Keratinocyte (primary cell): Measurements from ENCODE around the gene GRIK4. TPM values are rescaled to one million over a fixed set of nuclear protein-coding genes. Genes with fewer than 3 reads are reported as not detected.

ENCODE experiments used
- DNase-seq: peaks from one replicate; pipeline ENCODE4 v3.0.0-alpha.2; 2011; ENCODE audit warnings: low read depth, missing footprints, low spot score
- FAIRE-seq: peaks from 2 replicates; lab custom pipeline; 2011; peaks lifted over from hg19 to GRCh38; lab: Jason Lieb, UNC
- H2AFZ ChIP-seq: 2 replicates; pipeline ENCODE4 v1.6.0; 2012; ENCODE audit warnings: low read length, control low read depth, inconsistent platforms; ENCODE audit not compliant: control insufficient read depth
- H3K27ac ChIP-seq: 2 replicates; pipeline ENCODE4 v1.5.1; 2011; ENCODE audit warnings: low read length; ENCODE audit not compliant: control insufficient read depth, insufficient read depth
- H3K27me3 ChIP-seq: 3 replicates; pipeline ENCODE4 v1.6.0; 2011; ENCODE audit warnings: low read length; ENCODE audit not compliant: control insufficient read depth, insufficient read depth; ENCODE audit errors: extremely low read depth
- H3K36me3 ChIP-seq, 2 experiments: 2 replicates in 1 of 2; 3 replicates in 1 of 2; pipeline ENCODE4 v1.5.1; 2011; ENCODE audit warnings: low read length in 2 of 2, mild to moderate bottlenecking in 1 of 2; ENCODE audit not compliant: control insufficient read depth in 2 of 2, insufficient read depth in 2 of 2; ENCODE audit errors: extremely low read depth in 1 of 2
- H3K4me1 ChIP-seq: 3 replicates; pipeline ENCODE4 v1.5.1; 2011; ENCODE audit warnings: low read length; ENCODE audit not compliant: control insufficient read depth, insufficient read depth; ENCODE audit errors: extremely low read depth
- H3K4me2 ChIP-seq: 3 replicates; pipeline ENCODE4 v1.6.0; 2011; ENCODE audit warnings: low read depth, low read length; ENCODE audit not compliant: control insufficient read depth, insufficient read depth; ENCODE audit errors: extremely low read depth
- H3K4me3 ChIP-seq, 3 experiments: fragments of 200-600 bp in 1 of 3; sonication (generic) in 1 of 3; 2 replicates in 2 of 3; 3 replicates in 1 of 3; pipeline ENCODE4 v1.5.1; 2011 to 2016; ENCODE audit warnings: low read length in 3 of 3, mild to moderate bottlenecking in 3 of 3, control low read depth in 2 of 3, inconsistent platforms in 1 of 3, low read depth in 1 of 3, mixed read lengths in 1 of 3, mixed run types in 1 of 3, moderate library complexity in 1 of 3; ENCODE audit not compliant: control insufficient read depth in 2 of 3, insufficient read depth in 2 of 3; ENCODE audit errors: extremely low read depth in 1 of 3
- H3K79me2 ChIP-seq: 2 replicates; pipeline ENCODE4 v1.6.0; 2012; ENCODE audit warnings: low read length; ENCODE audit not compliant: control insufficient read depth, insufficient read depth
- H3K9ac ChIP-seq: 3 replicates; pipeline ENCODE4 v1.6.0; 2011; ENCODE audit warnings: low read length; ENCODE audit not compliant: control insufficient read depth, insufficient read depth; ENCODE audit errors: extremely low read depth
- H3K9me1 ChIP-seq: 3 replicates; pipeline ENCODE4 v1.6.0; 2011; ENCODE audit warnings: low read length; ENCODE audit not compliant: control insufficient read depth, insufficient read depth; ENCODE audit errors: extremely low read depth
- H3K9me3 ChIP-seq: 2 replicates; pipeline ENCODE4 v1.5.1; 2012; ENCODE audit warnings: low read depth, low read length; ENCODE audit not compliant: control insufficient read depth
- H4K20me1 ChIP-seq: 3 replicates; pipeline ENCODE4 v1.6.0; 2011; ENCODE audit warnings: low read length; ENCODE audit not compliant: control insufficient read depth, insufficient read depth; ENCODE audit errors: extremely low read depth
- CTCF ChIP-seq, 3 experiments: IDR thresholded peaks in 1 of 3; conservative IDR thresholded peaks in 1 of 3; optimal IDR thresholded peaks in 1 of 3; 2 replicates in 2 of 3; 3 replicates in 1 of 3; pipeline versions ENCODE3 to v1.5.1; 2011; ENCODE audit warnings: low read length in 3 of 3, mild to moderate bottlenecking in 3 of 3, moderate library complexity in 2 of 3, control low read depth in 1 of 3, inconsistent platforms in 1 of 3; ENCODE audit not compliant: insufficient read depth in 2 of 3; ENCODE audit errors: extremely low read depth in 1 of 3
- EZH2 ChIP-seq: IDR thresholded peaks from one replicate; pipeline ENCODE4 v1.6.1; 2012; ENCODE audit warnings: inconsistent platforms, mild to moderate bottlenecking, low read length, moderate library complexity
- dilution Hi-C: fragments of 300-500 bp; cut with MboI; formaldehyde crosslinking; loops from one replicate; pipeline ENCODE4 v1.7.0; 2020; ENCODE audit warnings: low sequenced_read_pairs; ENCODE audit not compliant: extremely low pct_ligation_motif_present
- polyA plus RNA-seq, 5 experiments: library from polyadenylated mRNA; depleted of rRNA in 3 of 5; stranded (reverse) in 3 of 5; stranded (forward) in 1 of 5; unstranded in 1 of 5; fragments of >200 nt; gene quantifications; 1 replicate in 1 of 5; 2 replicates in 3 of 5; 3 replicates in 1 of 5; pipeline versions ENCODE4 v1.2.1 to v1.2.3, GENCODE V29; 2011 to 2012; ENCODE audit warnings: missing spikeins in 2 of 5, low read depth in 1 of 5, low replicate concordance in 1 of 5

GRIK4 gene
- polyA plus RNA-seq, 1 donor (not counting 4 experiments of a cell fraction or from before 2014, with no cell fraction given) = not detected

GRCh38 chr11:120896687-120897086 lies 385.1 kb downstream of the GRIK4 start:
- Histone ChIP-seq H3K4me2 (no peak overlapping the region), H2AFZ (no peak overlapping the region), H3K4me3 (no peak overlapping the region), H3K9me1 (no peaks in the 10 kb centered on the region), H3K9ac (no peak overlapping the region), H3K79me2 (no peaks in the 10 kb centered on the region), H3K36me3 (no peaks in the 10 kb centered on the region), H3K27ac (no peak overlapping the region), H3K27me3 (peaks cover 17% of the 10 kb centered on the region), H3K4me1 (no peaks in the 10 kb centered on the region), H4K20me1 (no peaks in the 10 kb centered on the region), H3K9me3 (no peaks in the 10 kb centered on the region)
- dilution Hi-C loops = no loop called here
- no peak for FAIRE-seq
- DNase-seq = no peak
- TF ChIP-seq EZH2 = no peak
- TF ChIP-seq CTCF (optimal IDR thresholded peaks at IDR 0.05 in 1 of 3, IDR thresholded peaks at IDR 0.05 in 1 of 3, conservative IDR thresholded peaks at IDR 0.05 in 1 of 3; ENCODE audit: extremely low read depth in 1 of 3, insufficient read depth in 2 of 3, low read length in 3 of 3) = no peak

DNA sequence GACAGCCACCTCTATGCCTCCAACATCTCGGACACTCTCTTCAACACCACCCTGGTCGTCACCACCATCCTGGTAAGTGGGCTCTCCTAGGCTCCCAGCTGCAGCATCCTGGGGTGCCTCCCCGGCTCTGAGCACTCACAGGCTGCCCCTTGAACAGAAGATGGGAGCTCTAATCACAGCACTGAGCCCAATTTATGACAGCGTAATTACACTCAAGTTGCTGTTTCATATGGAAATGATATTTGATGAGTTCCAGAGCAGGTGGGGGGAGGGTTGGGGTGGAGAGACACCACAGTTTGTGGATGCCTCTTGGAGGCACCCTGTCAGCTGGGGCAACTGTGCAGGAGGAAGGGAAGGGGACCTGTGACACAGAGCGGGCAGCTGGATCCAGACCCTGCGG lies 387.0 kb downstream of the GRIK4 start:
- H3K4me3 ChIP-seq = no peak overlapping the region
- dilution Hi-C loops = no loop called here
- no peak overlapping the region for H3K27ac ChIP-seq
- no peaks in the 10 kb centered on the region for H3K4me1 ChIP-seq
- H2AFZ ChIP-seq = no peak overlapping the region
- H4K20me1 ChIP-seq = no peaks in the 10 kb centered on the region
- H3K79me2 ChIP-seq = no peaks in the 10 kb centered on the region
- no peaks in the 10 kb centered on the region for H3K9me3 ChIP-seq
- no peak for TF ChIP-seq CTCF (optimal IDR thresholded peaks at IDR 0.05 in 1 of 3, IDR thresholded peaks at IDR 0.05 in 1 of 3, conservative IDR thresholded peaks at IDR 0.05 in 1 of 3; ENCODE audit: extremely low read depth in 1 of 3, insufficient read depth in 2 of 3, low read length in 3 of 3)
- no peak for TF ChIP-seq EZH2
- H3K9ac ChIP-seq = no peak overlapping the region
- no peak overlapping the region for H3K4me2 ChIP-seq
- DNase-seq = no peak
- FAIRE-seq = no peak
- peaks cover 14% of the 10 kb centered on the region for H3K27me3 ChIP-seq
- no peaks in the 10 kb centered on the region for H3K9me1 ChIP-seq
- no peaks in the 10 kb centered on the region for H3K36me3 ChIP-seq
